ENCODE measurements around the gene VDAC2.
A peak's percentile ranks its signal among the peaks of the same experiment; 100 is the strongest.

VDAC2 gene

GRCh38 chr10:75260990-75261389, 50.4 kb downstream of the VDAC2 start:
- Histone ChIP-seq H3K36me3 (ENCODE audit: control insufficient read depth in 2 of 2, insufficient read depth in 1 of 2, low read length in 2 of 2) (no peaks in the 10 kb centered on the region), H3K4me1 (ENCODE audit: control insufficient read depth, insufficient read depth, low read length) (0 out of 2 replicates have a peak, but pooled peaks cover 3% of the 10 kb centered on the region), H3K27ac (ENCODE audit: extremely low read depth, low read depth, low read length) (no peak overlapping the region), H3K4me3 (ENCODE audit: low read depth, low read length) (no peak overlapping the region), H3K9me3 (ENCODE audit: control insufficient read depth, insufficient read depth, low read depth, low read length) (no peaks in the 10 kb centered on the region)
- TF ChIP-seq ZNF707 (tag by site-specific recombination; IDR thresholded peaks at IDR 0.05), result no peak
- peak; percentile 99 for TF ChIP-seq ZNF37A (tag by site-specific recombination; IDR thresholded peaks at IDR 0.05)
- no peak for TF ChIP-seq ZNF626 (tag by site-specific recombination; IDR thresholded peaks at IDR 0.05)
- ChIA-PET CTCF (interaction anchor here (1.5 kb wide), 1 partner anchor 10 kb away, joined by 3 read pairs; no protein-coding TSS in a partner anchor), POLR2A (no interaction called here)

DNA sequence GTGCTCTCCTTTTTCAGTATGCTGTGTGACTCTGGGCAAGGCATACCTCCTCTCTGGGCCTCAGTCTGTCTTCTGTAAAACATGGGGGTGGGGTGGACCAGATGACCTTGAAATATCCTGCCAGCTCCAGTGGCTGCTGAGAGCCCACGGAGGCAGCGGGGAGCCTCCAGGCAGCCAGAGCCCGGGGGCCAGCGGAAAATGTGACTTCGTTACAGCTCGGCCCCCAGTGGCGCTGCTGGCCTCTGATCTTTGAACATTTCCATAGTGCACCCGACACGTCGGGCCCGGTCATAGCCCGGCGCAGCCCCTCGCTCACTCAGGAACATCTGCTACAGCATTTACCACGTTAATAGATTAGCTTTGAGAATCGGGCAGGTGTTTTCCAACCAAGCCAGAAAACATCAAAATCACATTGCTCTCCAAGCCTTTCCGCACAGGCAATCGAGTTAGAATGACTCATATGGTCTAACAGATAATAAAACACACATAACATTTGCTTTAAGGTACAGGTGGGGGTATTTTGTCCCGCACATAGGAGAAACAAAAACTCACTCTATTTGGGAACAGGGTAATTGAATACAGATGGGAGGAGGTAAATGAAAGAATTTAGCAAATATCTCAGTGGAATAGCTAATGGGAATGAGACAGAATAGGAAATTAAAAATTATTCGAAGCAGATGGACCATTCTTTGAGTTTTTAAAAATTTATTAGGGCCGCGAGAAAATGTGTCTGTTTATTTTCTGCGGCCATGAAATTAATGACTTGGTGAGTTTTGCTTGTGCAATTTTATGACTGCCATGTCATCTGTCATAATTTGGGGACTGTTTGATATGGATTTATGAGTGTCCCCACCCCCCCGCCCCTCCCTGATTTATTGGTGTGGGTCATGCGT, 51.5 kb downstream of the VDAC2 start:
- Histone ChIP-seq H3K27ac (ENCODE audit: extremely low read depth, low read depth, low read length) (no peak overlapping the region), H3K4me3 (ENCODE audit: low read depth, low read length) (no peak overlapping the region), H3K4me1 (ENCODE audit: control insufficient read depth, insufficient read depth, low read length) (0 out of 2 replicates have a peak, but pooled peaks cover 3% of the 10 kb centered on the region), H3K36me3 (ENCODE audit: control insufficient read depth in 2 of 2, insufficient read depth in 1 of 2, low read length in 2 of 2) (no peaks in the 10 kb centered on the region), H3K9me3 (ENCODE audit: control insufficient read depth, insufficient read depth, low read depth, low read length) (no peaks in the 10 kb centered on the region)
- ChIA-PET CTCF (no interaction called here), POLR2A (no interaction called here)
- no peak for TF ChIP-seq YY2 (tag by site-specific recombination; IDR thresholded peaks at IDR 0.05)
- TF ChIP-seq ZNF362 (tag by site-specific recombination; IDR thresholded peaks at IDR 0.05), result no peak
- TF ChIP-seq HOXD13 (CRISPR knock-in tag; IDR thresholded peaks at IDR 0.05; ENCODE audit: borderline replicate concordance), result no peak
- no peak for TF ChIP-seq ZNF202 (tag by site-specific recombination; IDR thresholded peaks at IDR 0.05; ENCODE audit: borderline replicate concordance)
- no peak for TF ChIP-seq ZBTB20 (tag by site-specific recombination; IDR thresholded peaks at IDR 0.05)
- no peak for TF ChIP-seq SP7 (tag by site-specific recombination; IDR thresholded peaks at IDR 0.05)
- peak; percentile 17; the same call in 1 of the 2 replicates for TF ChIP-seq PRDM6 (tag by site-specific recombination; IDR thresholded peaks at IDR 0.05)
- no peak for TF ChIP-seq ZNF544 (tag by site-specific recombination; IDR thresholded peaks at IDR 0.05)
- TF ChIP-seq ZNF174 (tag by site-specific recombination; IDR thresholded peaks at IDR 0.05), result no peak
- TF ChIP-seq, protein P1, sequence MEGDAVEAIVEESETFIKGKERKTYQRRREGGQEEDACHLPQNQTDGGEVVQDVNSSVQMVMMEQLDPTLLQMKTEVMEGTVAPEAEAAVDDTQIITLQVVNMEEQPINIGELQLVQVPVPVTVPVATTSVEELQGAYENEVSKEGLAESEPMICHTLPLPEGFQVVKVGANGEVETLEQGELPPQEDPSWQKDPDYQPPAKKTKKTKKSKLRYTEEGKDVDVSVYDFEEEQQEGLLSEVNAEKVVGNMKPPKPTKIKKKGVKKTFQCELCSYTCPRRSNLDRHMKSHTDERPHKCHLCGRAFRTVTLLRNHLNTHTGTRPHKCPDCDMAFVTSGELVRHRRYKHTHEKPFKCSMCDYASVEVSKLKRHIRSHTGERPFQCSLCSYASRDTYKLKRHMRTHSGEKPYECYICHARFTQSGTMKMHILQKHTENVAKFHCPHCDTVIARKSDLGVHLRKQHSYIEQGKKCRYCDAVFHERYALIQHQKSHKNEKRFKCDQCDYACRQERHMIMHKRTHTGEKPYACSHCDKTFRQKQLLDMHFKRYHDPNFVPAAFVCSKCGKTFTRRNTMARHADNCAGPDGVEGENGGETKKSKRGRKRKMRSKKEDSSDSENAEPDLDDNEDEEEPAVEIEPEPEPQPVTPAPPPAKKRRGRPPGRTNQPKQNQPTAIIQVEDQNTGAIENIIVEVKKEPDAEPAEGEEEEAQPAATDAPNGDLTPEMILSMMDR (tag by site-specific recombination; IDR thresholded peaks at IDR 0.05), result no peak
- no peak for TF ChIP-seq ZNF157 (tag by site-specific recombination; IDR thresholded peaks at IDR 0.05)
- TF ChIP-seq GLIS2 (tag by site-specific recombination; IDR thresholded peaks at IDR 0.05), result no peak
- TF ChIP-seq ZNF768 (tag by site-specific recombination; IDR thresholded peaks at IDR 0.05), result peak; percentile 63; the same call in 1 of the 2 replicates
- peak; percentile 61 for TF ChIP-seq ZIC2 (tag by site-specific recombination; IDR thresholded peaks at IDR 0.05)
- no peak for TF ChIP-seq ZNF560 (tag by site-specific recombination; IDR thresholded peaks at IDR 0.05; ENCODE audit: borderline replicate concordance)
- TF ChIP-seq ZNF777 (tag by site-specific recombination; IDR thresholded peaks at IDR 0.05; ENCODE audit: borderline replicate concordance), result no peak
- TF ChIP-seq ZNF266 (tag by site-specific recombination; IDR thresholded peaks at IDR 0.05; ENCODE audit: low read depth), result no peak
- no peak for TF ChIP-seq ZFP37 (tag by site-specific recombination; IDR thresholded peaks at IDR 0.05)
- no peak for TF ChIP-seq ZNF830 (tag by site-specific recombination; IDR thresholded peaks at IDR 0.05; ENCODE audit: low read depth)
- no peak for TF ChIP-seq SP3 (tag by site-specific recombination; IDR thresholded peaks at IDR 0.05)
- TF ChIP-seq ZNF416 (tag by site-specific recombination; IDR thresholded peaks at IDR 0.05), result no peak
- no peak for TF ChIP-seq ZNF580 (tag by site-specific recombination; IDR thresholded peaks at IDR 0.05)
- TF ChIP-seq ZNF561 (tag by site-specific recombination; IDR thresholded peaks at IDR 0.05; ENCODE audit: borderline replicate concordance), result no peak
- TF ChIP-seq ZNF121 (tag by site-specific recombination; IDR thresholded peaks at IDR 0.05), result no peak
- no peak for TF ChIP-seq FEZF1 (tag by site-specific recombination; IDR thresholded peaks at IDR 0.05)
